Activated CD8-positive, alpha-beta memory T cell treated with anti-CD3 and anti-CD28 coated beads for 1 hour (primary cell): ENCODE data around the gene NOL9.
"Not testable (repeated sequence)": the region's sequence is repeated elsewhere in the genome, so short reads cannot be mapped to it uniquely, and the experiment has no call there.

Source experiments
- DNase-seq, 2 donors: peaks; one replicate each; pipeline ENCODE4 v3.0.0-alpha.2; 2020; ENCODE audit warnings: low read depth in 1 of 2; ENCODE audit errors: extremely low read depth in 1 of 2

The NOL9 gene

GRCh38 chr1:6574818-6575217, 20.5 kb upstream of the NOL9 start:
- no peak for DNase-seq

- no peak for DNase-seq
Measured at GRCh38 chr1:6574025-6574620, 19.8 kb upstream of the NOL9 start.

- DNase-seq: no peak
Measured at GRCh38 chr1:6572653-6573383, 18.5 kb upstream of the NOL9 start.

- no peak for DNase-seq
Measured at GRCh38 chr1:6570987-6571386, 16.7 kb upstream of the NOL9 start.

- no peak for DNase-seq
Measured at GRCh38 chr1:6570100-6570499, 15.8 kb upstream of the NOL9 start.

GRCh38 chr1:6569033-6569432, 14.7 kb upstream of the NOL9 start:
- no peak for DNase-seq

- no peak for DNase-seq
Measured at GRCh38 chr1:6560267-6560666, 6.0 kb upstream of the NOL9 start.

- not testable (repeated sequence) for DNase-seq
Measured at GRCh38 chr1:6559161-6559560, 4.8 kb upstream of the NOL9 start.

- DNase-seq: no peak
Measured at GRCh38 chr1:6557597-6557996, 3.3 kb upstream of the NOL9 start.

GRCh38 chr1:6554907-6555778, 830 bp upstream of the NOL9 start, which contains the start of gene TAS1R1:
TSS of gene TAS1R1 (plus strand) at chr1:6555307. CDS start at chr1:6555374, 67 bp downstream.
- DNase-seq: no peak

- no peak for DNase-seq
Measured at GRCh38 chr1:6547301-6547700, 7.0 kb downstream of the NOL9 start.

GRCh38 chr1:6546326-6546725, 8.0 kb downstream of the NOL9 start:
- no peak for DNase-seq

- DNase-seq: no peak
Measured at GRCh38 chr1:6545276-6546112, 8.8 kb downstream of the NOL9 start.

- no peak for DNase-seq
Measured at GRCh38 chr1:6544831-6545230, 9.5 kb downstream of the NOL9 start.

- no peak for DNase-seq
Measured at GRCh38 chr1:6538956-6539355, 15.4 kb downstream of the NOL9 start.

GRCh38 chr1:6536291-6536690, 18.0 kb downstream of the NOL9 start:
- DNase-seq: no peak

GRCh38 chr1:6535214-6535613, 19.1 kb downstream of the NOL9 start:
- DNase-seq: no peak

GRCh38 chr1:6534248-6534822, 20.0 kb downstream of the NOL9 start:
- no peak for DNase-seq

- DNase-seq: no peak
Measured at GRCh38 chr1:6531996-6532395, 22.3 kb downstream of the NOL9 start.

- no peak for DNase-seq
Measured at GRCh38 chr1:6530504-6531160, 23.7 kb downstream of the NOL9 start.
